Activated CD4-positive, alpha-beta T cell treated with anti-CD3 and anti-CD28 coated beads, Interleukin-2, amount 50 U/mL, for 1 hour (primary cell): ENCODE measurements around the gene THBS3.
"Not testable (repeated sequence)": the region's sequence is repeated elsewhere in the genome, so short reads cannot be mapped to it uniquely, and the experiment has no call there.

Source experiments
- DNase-seq: peaks from one replicate; pipeline ENCODE4 v3.0.0-alpha.2; 2020

Gene THBS3

DNA sequence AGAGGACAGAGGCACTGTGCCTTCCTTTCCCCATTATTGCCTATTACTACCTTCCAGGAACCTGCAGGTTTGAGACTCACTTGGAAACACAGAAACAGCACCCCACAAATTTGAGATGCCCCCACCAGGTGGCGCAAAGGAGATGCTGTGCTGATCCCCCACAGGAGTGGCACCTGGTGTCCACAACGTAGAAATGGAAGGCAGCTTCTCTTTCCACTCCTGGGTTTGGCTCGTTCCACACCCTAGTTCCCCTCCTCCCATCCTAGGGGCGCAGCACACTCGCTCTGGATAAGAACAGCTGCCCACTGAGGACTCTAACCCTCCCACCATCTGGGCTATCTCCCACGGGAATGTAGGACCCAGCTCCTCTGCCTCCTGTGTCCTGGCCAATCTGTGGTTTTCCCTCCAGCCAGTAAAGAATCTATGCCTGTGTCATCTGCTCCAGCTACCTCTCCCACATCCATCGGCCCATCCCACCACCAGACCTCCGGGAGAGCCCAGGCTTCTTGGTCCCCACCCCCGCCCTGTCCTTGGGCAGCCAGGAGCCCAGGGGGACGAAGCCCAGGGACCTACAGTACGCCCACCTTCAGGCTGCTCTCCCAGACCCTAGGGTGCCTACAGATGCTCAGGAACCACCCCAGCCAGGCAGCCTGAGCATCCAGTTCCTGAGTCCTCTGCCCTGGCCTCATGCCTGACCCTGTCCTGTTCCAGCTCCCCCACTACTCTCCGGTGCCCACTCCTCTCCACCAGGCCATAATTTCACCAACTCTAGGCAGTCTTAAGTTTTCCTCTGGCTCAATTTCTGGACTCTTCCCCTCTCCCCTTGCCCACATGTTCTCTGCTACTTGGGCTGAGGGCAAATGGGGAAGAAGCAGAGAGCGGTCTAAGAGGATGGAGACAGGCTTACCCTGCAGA, 549 bp downstream of the THBS3 start:
- DNase-seq = peak; percentile 95

- DNase-seq = no peak
Measured at GRCh38 chr1:155205969-155206593, 1.6 kb downstream of the THBS3 start.

DNA sequence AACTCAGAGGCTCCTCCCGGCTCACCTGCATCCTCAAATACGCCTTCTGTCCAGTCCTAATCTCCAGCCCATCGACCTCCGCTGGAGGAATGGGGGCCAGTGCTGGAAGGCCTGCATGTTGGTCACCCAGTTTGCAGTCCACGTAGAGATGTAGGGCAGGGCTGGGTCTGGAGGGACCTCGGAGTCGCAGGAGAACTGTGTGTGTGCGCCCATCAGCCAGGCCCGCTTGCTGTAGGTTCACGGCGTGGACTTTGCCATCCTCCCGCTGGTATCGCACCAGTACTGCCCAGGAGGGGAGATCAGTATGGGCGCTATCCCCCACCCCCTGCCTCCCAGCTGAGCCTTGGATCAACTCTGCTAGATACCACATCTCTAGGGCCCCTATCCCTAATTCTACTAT, 2.7 kb downstream of the THBS3 start:
- DNase-seq = no peak

GRCh38 chr1:155202731-155203515, 4.8 kb downstream of the THBS3 start:
- DNase-seq = no peak

DNA sequence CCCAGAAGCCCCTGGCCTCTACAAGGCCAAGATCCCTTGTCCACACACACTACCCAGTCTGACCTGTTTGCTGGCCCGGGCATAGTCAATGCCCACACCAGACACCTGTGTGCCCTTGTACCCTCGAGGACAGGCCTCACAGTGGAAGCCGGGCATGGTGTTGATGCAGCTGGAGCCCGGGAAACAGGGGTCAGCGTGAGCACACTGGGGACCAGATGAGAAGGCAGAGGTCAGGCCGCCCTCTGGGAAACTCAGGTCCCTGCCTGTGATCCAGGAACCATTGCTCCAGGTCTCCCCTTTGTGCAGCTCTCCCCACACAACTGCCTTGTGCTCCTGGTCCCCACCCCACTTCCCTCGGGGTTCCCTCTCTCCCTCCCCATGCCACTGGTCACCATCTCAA, 5.5 kb downstream of the THBS3 start:
- DNase-seq = no peak

DNA sequence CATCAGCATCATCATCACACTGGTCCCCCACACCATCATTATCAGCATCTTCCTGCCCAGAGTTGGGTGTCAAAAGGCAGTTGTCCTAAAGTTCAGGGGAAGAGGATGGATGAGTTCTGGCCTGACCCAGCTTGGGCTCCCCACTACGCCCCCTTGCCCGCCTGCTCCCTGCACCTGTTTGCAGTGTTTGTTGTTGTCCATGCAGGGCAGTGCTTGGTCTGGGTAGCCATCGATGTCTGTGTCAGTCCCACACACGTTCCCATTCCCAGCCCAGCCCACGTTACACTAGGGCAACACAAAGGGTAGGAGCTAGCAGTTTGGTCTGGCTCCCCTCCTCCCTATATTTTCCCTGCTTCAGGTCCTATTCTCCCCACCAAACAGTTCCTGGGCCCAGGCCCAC, 6.8 kb downstream of the THBS3 start:
- no peak for DNase-seq

DNA sequence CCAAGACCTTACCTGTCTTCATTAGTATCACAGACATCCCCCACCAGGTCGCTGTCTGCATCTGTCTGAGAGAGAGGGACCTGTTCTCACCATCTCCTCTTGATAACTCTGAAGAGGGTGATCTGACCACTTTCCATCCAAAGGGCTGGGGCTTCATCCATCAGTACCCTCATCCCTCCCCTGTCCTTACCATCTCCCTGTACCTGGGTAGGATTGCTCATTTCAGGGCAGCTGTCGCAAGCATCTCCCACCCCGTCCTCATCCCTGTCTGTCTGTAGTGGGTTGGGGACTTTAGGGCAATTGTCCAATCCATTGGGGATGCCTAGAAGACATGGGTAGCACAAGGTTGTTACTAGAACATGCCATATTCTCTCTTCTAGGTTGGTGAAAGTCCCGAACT, 7.9 kb downstream of the THBS3 start:
- no peak for DNase-seq

DNA sequence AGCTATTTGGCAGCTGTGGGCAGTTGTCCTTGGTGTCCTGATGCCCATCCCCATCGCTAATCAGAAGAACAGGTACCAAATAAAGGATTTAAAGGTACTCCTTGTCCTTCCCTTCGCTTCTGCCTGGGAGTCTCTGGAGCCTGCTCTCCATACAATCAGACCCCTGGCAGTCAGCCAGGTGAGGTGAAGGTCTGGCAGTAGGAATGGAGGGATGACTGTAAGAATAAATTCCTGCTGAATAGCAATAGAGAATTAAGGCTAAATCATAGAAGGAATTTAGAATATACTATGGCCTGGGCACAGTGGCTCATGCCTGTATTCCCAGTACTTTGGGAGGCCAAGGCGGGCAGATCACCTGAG, 9.2 kb downstream of the THBS3 start:
- DNase-seq = no peak

DNA sequence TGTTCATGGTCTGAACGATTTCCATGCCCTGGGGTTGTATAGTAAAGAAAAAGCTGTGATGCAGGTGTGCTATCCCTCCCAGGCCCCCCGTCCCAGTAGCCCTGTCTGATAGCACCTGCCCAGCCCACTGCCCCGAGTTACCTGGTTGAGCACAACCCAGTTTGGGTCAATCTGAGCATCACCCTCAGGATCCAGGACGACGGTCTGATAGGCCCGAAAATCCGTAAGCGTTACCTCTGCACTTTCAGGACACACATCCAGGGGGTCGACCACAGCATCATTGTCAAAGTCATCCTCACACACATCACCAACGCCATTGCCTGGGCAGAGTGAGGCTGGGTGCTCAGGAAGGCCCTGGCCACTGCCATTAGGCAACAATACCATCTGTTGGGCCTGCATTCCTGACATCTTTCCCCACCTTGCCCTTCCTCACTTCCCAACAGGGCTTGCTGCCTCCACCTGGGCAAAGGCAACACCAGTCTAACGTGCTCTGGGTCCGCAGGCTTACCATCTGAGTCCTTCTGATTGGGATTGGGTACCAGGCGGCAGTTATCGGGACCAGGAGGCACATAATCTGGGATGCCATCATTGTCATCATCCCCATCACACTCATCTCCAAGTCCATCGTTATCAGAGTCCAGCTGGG, 9.7 kb downstream of the THBS3 start:
- no peak for DNase-seq

DNA sequence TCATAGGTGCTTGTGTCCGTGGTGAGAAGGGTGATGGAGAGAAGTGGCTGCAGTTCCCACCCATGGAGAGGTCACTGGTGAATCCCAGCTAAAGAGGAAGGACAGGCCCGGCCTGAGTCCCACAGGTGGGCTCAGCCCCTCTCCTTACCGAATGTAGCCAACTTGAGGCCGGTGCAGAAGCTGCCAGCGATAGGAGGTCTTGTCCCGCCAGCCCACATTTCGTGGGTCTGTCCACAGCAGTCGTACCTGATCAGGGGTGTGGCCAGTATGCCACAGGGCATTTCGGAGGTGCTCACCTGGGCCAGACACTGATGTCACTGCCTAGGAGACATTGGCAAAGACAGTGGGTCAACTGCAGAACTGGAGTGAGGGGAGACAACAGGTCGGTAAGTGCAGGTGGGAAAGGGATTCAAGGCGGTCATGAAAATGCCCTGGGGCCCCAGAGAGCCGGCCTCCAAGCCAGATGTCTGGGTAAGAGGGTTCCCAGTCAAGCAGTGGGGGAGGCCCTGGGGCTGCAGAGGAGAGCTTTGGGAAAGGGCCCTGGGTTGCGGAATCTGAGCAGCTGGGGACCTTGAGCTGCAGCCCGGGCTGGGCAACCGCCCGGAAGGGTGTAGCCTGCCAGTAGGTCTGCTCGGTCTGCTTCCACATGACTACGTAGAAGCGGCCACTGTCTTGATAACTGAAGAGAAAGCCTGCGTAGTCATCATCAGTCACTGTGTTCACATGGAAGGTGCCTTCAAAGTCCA, 10.6 kb downstream of the THBS3 start:
- DNase-seq = no peak

DNA sequence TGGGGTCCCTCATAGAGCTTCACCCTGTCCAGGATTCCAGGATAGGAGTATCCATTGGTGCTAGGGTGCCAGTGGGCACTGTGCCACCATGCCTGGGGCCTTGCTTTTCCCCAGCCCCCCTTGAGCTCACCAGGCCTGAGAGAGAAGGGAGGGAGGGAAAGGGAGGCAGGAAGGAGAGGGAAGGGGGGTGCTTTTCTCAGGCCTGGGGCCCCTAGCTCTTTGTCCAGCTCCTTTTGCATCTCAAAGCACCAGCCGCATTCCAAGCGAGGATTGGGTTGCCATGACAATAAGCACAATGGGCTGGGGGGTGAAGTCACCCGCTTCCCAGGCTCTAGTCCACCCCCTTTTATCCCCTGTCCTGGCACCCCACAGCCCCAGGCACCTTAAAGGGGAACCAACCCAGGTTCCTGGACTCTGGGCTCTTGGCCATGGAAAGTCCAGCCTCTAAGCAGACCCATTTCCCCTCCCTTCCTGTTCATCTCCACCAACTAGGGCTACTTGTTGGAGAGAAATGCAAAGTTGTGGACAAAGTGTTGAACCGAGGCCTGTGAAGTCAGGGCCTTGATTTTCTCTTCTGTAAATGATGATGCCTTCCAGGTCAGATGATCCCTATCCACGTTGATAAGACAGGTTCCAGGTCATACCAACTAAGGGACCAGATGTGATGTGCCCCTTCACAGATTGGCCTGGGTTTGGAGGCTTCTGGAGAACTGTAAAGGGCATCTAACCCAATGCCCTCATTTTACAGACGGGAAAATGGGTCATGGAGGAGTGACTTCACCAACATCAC, 11.4 kb downstream of the THBS3 start:
- no peak for DNase-seq

DNA sequence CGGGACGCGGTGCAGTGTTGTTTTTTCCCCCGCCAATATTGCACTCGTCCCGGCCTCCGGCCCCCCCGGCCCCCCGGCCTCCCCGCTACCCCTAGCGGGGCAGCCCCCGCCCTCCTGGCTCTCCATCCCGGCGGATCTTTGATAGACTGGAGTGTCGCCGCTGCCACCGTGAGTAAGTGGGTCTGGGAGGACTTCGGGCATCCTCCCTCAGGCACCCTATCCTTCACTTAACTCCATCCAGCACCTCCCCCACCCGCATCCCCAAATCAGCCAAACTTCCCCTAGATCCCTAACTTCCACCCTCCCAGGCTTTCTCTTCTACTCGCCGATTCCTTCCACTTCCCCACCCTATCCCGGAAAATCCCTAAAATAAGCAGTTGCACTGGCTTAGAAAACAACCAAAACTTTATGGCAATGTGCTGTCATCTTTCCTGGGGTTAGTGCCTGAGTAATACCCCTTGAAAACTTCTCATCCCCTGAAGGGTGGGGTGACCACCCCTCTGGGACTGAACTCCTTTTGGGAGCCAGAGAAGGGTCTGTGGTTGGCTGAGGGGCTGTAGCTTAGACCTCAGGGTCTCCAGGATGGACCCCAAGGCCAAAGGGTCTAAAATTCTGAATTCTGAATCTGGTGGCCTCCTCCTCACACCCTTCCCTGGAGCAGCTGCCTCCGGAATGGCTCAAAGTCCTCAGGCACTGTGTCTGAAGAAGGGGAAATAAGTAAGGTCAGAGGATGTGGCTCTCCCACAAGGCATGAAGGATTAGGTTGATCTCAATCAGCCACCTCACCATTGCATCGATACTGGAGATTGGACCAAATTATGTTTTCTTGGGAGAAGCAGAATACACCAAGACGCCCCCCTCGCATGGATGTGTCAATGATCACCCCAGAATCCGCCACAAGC, 12.2 kb downstream of the THBS3 start:
- no peak for DNase-seq

GRCh38 chr1:155193991-155194240, 13.8 kb downstream of the THBS3 start:
- not testable (repeated sequence) for DNase-seq

- peak; percentile 63 for DNase-seq
Measured at GRCh38 chr1:155193275-155193990, 14.3 kb downstream of the THBS3 start.

DNA sequence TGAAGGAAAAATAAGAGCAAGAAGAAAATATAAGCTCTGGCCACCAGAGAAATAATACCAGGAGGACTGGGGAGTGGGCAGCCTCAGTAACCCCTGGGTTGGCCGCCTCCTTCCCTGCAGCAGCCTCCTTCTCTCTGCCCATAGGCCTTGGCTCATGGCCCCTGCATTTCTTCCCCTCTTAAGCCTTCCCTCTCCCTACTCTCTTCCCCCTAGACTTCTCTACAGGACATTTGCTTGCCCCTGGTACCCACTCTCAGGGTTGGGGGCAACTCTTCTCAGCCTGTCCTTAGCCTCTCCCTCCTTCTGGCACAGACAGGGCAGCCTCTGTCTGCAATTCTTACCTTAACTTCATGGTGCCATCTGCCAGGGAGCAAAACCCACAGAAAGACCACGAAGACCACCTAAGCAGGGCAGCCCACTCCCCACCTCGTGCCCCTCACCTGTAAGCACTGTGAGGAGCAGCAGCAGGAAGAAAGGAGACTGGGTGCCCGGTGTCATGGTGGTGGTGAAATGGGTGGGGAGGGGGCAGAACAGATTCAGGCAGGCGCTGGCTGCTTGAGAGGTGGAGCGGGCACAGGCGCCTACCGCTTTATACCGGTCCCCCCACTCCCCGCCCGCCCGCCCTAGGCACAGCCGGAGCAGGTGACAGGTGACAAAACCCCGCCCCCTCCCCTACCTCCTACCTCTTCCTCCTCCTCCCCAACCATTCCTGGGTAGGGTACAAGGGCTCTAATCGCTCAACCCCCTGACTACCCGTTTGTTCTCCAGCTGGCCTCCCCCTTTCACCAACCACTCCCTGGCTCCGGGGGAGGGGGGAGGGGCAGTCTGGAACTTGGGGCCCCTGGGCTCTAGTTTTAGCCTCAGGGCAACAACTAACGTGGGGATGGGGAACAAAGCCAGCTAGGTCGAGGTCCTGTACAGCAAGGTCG, 15.1 kb downstream of the THBS3 start:
- DNase-seq = peak; percentile 34

DNA sequence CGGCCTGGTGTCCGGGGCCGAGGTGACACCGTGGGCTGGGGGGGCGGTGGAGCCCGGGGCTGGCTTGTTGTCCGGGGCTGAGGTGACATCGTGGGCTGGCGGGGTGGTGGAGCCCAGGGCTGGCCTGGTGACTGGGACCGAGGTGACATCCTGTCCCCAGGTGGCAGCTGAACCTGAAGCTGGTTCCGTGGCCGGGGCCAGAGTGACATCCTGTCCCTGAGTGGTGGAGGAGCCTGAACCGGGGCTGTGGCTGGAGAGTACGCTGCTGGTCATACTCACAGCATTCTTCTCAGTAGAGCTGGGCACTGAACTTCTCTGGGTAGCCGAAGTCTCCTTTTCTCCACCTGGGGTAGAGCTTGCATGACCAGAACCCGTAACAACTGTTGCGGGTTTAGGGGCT, 15.8 kb downstream of the THBS3 start:
- DNase-seq = no peak

DNA sequence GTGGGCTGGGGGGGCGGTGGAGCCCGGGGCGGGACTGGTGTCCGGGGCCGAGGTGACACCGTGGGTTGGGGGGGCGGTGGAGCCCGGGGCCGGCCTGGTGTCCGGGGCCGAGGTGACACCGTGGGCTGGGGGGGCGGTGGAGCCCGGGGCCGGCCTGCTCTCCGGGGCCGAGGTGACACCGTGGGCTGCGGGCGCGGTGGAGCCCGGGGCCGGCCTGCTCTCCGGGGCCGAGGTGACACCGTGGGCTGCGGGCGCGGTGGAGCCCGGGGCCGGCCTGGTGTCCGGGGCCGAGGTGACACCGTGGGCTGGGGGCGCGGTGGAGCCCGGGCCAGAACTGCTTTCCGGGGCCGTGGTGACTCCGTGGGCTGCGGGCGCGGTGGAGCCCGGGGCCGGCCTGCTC, 17.8 kb downstream of the THBS3 start:
- not testable (repeated sequence) for DNase-seq

GRCh38 chr1:155188268-155188667, 19.4 kb downstream of the THBS3 start:
- no peak for DNase-seq

GRCh38 chr1:155187456-155187891, 20.2 kb downstream of the THBS3 start:
- DNase-seq = no peak
